Loucy (cell line): ENCODE data around the gene NEU3.

Experiments
- CTCF ChIP-seq: fragments of 200-600 bp; sonication (generic); conservative IDR thresholded peaks from 2 replicates; pipeline ENCODE4 v1.5.1; 2014; ENCODE audit warnings: mild to moderate bottlenecking, antibody characterized with exemption, low read length
- EZH2phosphoT487 ChIP-seq: fragments of 200-600 bp; IDR thresholded peaks from 2 replicates; pipeline ENCODE4 v1.6.1; 2018; ENCODE audit warnings: antibody characterized with exemption, mild to moderate bottlenecking, moderate library complexity, borderline replicate concordance

DNA sequence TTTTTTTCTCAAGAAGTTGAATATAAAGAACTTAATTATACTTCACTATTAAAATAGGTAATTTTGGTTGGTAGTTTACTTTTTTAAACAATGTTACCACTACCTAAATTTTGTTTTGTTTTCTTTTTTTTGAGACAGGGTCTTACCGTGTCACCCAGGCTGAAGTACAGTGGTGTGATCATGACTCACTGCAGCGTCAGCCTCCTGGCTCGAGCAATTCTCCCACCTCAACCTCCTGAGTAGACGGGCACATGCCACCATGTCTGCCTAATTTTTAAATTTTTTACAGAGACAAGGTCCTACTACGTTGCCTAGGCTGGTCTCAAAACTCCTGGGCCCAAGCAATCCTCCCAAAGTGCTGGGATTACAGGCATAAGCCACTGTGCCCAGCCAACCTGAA is 22.1 kb upstream of the NEU3 start:
- no peak for TF ChIP-seq CTCF
- no peak for TF ChIP-seq EZH2phosphoT487
